Neural cell (in vitro differentiated cells): ENCODE measurements around the gene COL18A1.

Experiments
- CTCF ChIP-seq: fragments of 450-650 bp; IDR thresholded peaks from 2 replicates; pipeline ENCODE4 v1.5.1; 2014; ENCODE audit warnings: antibody characterized with exemption, mild to moderate bottlenecking, moderate library complexity; ENCODE audit not compliant: poor library complexity, severe bottlenecking
- EP300 ChIP-seq: fragments of 450-650 bp; conservative IDR thresholded peaks from 2 replicates; pipeline ENCODE4 v1.6.1; 2014; ENCODE audit warnings: antibody characterized with exemption, mild to moderate bottlenecking, moderate library complexity; ENCODE audit not compliant: poor library complexity, severe bottlenecking
- EZH2 ChIP-seq: fragments of 200-600, 300-800 bp; shearing (Covaris generic), sonication (generic); IDR thresholded peaks from 2 replicates; pipeline ENCODE4 v1.6.1; 2014; ENCODE audit warnings: antibody characterized with exemption, low read length, borderline replicate concordance, mild to moderate bottlenecking; ENCODE audit not compliant: insufficient read depth, poor library complexity, severe bottlenecking
- MXI1 ChIP-seq: fragments of 450-650 bp; conservative IDR thresholded peaks from 2 replicates; pipeline ENCODE4 v1.6.1; 2014; ENCODE audit warnings: antibody characterized with exemption, mild to moderate bottlenecking; ENCODE audit not compliant: poor library complexity, severe bottlenecking
- POLR2AphosphoS5 ChIP-seq: IDR thresholded peaks from 2 replicates; pipeline ENCODE4 v1.6.1; 2012
- SMC3 ChIP-seq: fragments of 450-650 bp; conservative IDR thresholded peaks from 2 replicates; pipeline ENCODE4 v1.6.1; 2014; ENCODE audit warnings: antibody characterized with exemption, mild to moderate bottlenecking, moderate library complexity; ENCODE audit not compliant: poor library complexity
- TAF1 ChIP-seq: IDR thresholded peaks from 2 replicates; pipeline ENCODE4 v1.6.1; 2012; ENCODE audit warnings: low read depth

DNA sequence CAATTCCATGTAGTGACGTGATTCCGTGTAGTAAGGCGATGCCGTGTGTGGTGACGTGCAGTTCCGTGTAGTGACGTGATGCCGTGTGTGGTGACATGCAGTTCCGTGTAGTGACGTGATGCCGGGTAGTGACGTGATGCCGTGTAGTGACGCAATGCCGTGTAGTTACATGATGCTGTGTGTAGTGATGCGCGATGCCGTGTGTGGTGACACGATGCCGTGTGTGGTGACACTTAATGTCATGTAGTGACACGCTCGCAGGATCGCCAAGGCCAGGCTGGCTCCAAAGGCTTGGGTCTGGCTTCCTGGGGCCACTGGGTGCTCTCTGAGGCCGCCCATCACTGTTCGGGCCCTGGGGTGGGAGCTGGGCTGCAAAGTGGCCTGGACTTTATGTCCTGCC lies 14.2 kb downstream of the COL18A1 start:
- no peak for TF ChIP-seq CTCF
- no peak for TF ChIP-seq EP300
- no peak for TF ChIP-seq SMC3
- TF ChIP-seq TAF1 = no peak
- no peak for TF ChIP-seq EZH2
- no peak for TF ChIP-seq POLR2AphosphoS5
- TF ChIP-seq MXI1 = no peak
